Islet of Langerhans (tissue), 1 donor: ENCODE data around the gene CEBPG.

Experiments
- FAIRE-seq: peaks from one replicate; lab custom pipeline; 2011; peaks lifted over from hg19 to GRCh38; lab: Jason Lieb, UNC

CEBPG gene

DNA sequence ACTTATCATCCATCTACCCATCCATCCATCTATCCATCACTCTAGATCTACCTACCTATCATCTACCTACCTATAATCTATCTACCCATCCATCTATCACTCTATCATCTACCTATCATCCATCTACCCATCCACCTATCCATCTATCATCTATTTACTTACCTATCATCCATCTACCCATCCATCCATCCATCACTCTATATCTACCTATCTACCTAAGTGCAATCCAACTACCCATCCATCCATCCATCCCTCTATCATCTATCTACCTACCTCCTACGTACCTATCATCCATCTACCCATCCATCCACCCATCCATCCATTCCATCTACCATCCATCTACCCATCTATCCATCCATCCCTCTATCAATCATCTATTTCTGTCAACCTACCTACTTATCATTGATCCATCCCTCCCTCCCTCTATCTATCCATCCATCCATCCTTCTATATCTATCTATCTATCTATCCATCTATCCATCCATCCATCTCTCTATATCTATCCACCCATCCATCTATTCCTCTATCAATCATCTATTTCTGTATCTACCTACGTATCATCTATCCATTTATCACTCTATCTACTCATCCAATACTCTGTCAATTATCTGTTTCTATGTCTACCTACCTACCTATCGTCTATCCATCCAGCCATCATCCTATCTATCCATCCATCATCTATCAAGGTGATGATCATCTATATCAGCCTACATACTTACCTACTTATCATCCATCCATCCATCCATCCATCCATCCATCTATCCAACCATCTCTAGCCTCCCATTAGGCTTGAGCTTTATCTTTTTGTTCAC lies 49.1 kb downstream of the CEBPG start:
- FAIRE-seq, result no peak

DNA sequence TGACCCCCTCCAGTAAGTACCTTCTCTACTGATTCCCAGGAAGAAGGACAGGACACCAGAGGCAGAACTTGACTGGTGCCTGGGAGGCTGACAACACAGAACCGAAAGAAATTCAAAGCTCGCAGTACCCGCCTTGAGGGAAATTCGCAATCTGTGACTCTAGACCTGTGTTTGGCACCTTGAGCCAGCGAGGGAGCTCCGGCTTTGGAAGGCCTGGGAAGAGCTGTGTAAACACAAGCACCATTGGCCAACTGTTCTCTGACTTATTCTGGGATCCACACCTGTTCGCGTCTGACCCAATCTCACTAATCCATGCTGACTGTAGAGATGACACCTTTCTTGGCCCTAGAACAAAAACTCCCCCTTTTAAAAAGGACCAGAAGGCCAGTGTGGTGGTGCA lies 50.7 kb downstream of the CEBPG start:
- no peak for FAIRE-seq

DNA sequence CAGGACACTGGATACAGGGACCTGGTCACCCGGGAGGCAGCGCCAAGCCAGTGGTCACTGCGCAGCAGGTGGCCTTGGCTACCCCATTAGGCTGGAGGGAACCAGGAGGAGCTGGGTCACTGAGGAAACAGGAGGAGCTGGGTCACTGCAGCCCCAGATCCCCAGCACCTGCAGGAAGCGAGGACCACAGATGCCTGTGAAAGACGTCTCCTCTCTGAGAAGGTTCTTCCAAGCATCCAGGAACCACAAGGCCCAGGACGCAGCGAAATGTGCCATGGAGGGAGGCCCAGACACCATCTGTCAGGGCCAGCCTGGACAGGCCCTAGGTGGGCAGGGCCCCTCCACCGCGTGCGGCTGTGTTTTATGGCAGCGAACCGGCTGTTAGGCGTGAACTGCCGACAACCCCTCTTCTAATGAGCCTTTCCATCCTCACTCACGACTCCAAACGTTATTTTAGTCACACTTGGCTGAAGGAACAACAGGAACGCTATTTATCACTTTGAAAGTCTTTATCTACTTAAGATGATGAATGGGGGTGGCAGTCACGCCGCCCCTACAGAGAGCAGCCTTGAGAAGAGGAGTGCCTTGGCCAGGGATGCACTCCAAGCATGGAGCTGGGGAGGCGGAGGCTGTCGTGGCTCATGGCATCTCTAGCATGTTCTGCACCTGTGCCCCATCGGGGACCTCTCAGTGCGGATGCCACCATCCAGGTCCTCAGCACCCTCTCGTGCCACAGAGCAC lies 53.3 kb downstream of the CEBPG start:
- FAIRE-seq, result no peak

DNA sequence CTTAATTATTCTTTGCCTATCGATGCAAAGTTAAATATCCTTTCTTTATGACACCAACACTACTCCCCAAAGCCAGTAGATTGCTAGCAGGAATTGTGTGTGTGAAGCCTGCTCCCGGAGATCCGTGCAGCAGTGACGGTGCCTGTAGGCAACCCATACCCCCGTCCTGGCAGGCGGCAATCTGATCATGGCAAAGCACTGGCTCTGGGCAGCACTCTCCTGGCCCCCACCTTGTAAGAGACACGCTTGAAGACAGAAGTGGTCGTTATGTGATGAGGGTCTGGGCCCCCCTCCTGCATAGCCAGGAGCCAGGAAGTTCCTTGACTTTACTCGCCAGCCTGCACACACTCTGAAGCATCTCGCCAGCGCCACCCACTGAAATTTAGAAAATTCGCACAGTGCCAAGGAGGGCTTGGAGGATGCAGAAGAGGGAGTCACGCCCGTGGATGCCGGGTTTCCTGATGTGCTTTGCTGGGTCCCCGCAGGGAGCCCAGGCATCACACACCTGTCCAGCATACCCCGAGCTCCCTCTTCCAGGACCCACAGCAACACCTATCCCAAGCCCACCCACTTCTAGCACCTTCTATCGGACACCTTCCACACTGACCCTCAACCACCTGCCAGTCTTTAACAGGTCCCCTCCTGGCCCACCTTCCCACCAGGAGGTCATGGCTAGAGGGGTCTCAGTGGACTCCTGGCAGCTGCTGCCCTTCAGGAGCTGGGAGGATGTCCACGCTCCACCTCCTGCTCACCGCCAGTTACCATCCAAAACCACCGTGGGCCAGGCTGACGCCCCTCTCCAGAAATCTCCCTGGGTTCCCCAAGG lies 54.5 kb downstream of the CEBPG start:
- FAIRE-seq, result no peak

DNA sequence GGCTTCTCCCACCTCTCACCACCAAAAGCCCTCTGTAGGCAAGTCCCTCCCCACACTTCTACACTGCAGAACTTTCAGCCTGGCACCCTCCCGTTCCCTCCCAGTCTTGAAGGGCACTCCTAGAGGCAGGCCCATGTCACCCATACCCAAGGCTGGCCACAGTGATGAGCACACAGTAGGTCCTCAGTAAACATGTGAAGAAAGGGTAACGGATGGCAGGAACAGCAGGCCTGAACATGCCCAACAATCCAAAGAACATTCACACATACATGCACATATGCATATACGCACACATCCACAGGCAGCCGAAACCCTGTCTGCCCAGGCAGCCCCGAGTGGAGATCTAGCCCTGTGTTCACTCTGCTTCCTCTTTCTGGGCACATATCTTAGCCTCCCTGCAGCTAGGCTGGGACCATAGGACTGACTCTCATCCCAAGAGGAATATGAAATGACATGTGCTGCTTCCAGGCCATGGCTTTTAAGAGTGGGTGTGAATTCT lies 55.2 kb downstream of the CEBPG start:
- no peak for FAIRE-seq

DNA sequence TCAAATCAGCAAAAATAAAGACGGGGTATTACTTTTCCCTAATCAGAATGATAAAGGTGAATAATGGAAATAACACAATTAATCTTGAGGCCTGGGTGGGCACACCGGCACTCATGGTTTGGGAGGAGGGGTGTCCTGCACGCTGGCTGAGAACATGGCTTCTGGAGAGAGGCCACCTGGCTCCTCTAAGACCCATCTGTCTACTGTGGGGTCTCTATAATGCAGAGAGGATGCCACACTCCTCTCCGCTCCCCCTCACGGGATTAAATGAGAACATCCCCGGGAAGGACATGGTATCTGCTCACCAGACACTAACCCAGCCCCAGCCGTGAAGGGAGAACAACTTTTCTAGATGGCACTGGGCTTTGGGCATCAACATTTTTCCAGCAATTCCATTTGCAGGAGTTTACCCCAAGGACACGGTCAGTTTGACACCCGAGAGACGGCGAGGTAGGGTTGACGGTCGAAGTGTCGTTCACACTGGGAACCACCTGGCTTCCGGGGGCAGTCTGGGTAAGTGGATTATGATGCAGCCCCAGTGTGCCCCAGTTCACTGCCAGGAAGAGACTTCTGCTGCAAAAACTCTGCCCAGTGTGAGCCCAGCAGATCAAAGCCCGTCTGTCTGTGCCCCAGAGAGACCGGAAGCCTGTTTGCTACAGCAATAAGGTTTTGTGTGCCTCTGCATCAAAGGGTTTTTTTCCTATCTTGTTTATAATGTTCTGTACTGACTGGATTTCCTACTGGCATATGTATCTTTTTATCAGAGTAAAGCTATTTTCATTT lies 56.6 kb downstream of the CEBPG start:
- FAIRE-seq, result no peak

DNA sequence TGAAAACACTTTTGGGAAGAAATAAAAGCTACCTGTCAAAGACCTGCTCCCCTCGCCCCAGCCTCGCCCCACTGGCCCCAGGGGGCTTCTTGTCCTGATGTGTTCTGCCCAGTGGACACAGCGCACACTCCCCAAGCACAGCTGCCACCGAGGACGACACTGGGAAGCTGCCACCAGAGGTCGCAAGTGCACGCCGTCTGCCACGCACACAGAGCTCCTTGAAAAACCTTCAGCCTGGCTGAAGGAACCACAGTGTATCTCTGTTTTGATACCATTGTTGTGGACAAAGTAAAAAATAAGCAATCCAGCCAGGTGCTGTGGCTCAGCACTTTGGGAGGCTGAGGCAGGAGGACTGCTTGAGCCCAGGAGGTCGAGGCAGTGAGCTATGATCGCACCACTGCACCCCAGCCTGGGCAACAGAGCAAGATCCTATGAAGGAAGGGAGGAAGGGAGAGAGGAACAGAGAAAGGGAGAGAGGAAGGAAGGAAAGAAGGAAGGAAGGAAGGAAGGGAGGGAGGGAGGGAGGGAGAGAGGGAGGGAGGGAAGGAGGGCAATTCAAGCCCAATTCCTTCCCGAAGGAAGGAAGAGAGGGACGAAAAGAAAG lies 57.3 kb downstream of the CEBPG start:
- no peak for FAIRE-seq

DNA sequence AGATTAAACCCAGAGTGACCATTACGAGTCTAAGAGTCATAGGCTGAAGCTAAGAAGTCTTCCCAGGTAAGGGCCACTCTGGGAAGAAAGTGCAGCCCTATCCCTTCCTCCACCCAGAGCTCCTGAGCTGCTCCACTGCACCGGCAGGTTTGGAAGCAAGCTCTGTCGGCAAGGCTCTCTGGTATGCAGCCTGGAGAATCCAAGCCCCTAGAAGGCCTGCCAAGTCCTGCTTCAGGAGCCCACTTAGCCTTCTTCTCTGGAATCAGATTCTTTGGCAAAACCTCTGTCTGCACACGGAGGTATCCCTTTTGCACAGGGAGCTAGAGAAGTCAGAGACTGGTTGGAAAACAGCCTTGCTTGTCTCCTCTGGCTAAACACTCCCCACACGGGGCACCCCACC lies 58.5 kb downstream of the CEBPG start:
- FAIRE-seq, result no peak
